HFFc6 (cell line): ENCODE data around the gene INPP4B. TPM values are rescaled to one million over a fixed set of nuclear protein-coding genes. Genes with fewer than 3 reads are reported as not detected.

ENCODE experiments used
- DNase-seq: peaks from one replicate; pipeline ENCODE4 v3.0.0-alpha.2; 2018
- H3K27ac Mint-ChIP-seq: 2 replicates; pipeline ENCODE4 v1.8.0; 2020; ENCODE audit warnings: mild to moderate bottlenecking, mixed read lengths
- H3K27me3 Mint-ChIP-seq: 2 replicates; pipeline ENCODE4 v1.8.0; 2021; ENCODE audit warnings: mild to moderate bottlenecking, moderate library complexity, mixed read lengths; ENCODE audit not compliant: insufficient read depth
- H3K36me3 Mint-ChIP-seq: 2 replicates; pipeline ENCODE4 v1.8.0; 2021; ENCODE audit warnings: low read depth, mixed read lengths
- H3K4me1 Mint-ChIP-seq: 2 replicates; pipeline ENCODE4 v1.8.0; 2020; ENCODE audit warnings: low read depth, mixed read lengths
- H3K4me3 Mint-ChIP-seq: 2 replicates; pipeline ENCODE4 v1.8.0; 2020; ENCODE audit warnings: mild to moderate bottlenecking, moderate library complexity, mixed read lengths
- H3K9me3 Mint-ChIP-seq: 2 replicates; pipeline ENCODE4 v1.8.0; 2020; ENCODE audit warnings: mild to moderate bottlenecking, mixed read lengths
- total RNA-seq, 6 experiments: library from RNA; stranded (reverse); fragmentation: NEBNext Ultra II Directional; extraction: Animal tissue kit (Norgen Biotek cat#: 25700); gene quantifications; 2 replicates in 1 of 6; 3 replicates in 5 of 6; pipeline ENCODE4 v1.2.3, GENCODE V29; 2021
- TF ChIP-seq, protein P1 (sequence below): fragments of 200-600 bp; sonication (generic); IDR thresholded peaks from 2 replicates; pipeline ENCODE4 v1.5.0; 2021; ENCODE audit warnings: antibody characterized with exemption, mild to moderate bottlenecking

INPP4B gene
- total RNA-seq, 6 experiments from 2014 or later: 36.1 to 48.9 (median 40.1) TPM

GRCh38 chr4:142092941-142093340 lies 753.2 kb downstream of the INPP4B start:
- DNase-seq: no peak
- no peaks in the 10 kb centered on the region for H3K9me3 Mint-ChIP-seq
- TF ChIP-seq, protein P1, sequence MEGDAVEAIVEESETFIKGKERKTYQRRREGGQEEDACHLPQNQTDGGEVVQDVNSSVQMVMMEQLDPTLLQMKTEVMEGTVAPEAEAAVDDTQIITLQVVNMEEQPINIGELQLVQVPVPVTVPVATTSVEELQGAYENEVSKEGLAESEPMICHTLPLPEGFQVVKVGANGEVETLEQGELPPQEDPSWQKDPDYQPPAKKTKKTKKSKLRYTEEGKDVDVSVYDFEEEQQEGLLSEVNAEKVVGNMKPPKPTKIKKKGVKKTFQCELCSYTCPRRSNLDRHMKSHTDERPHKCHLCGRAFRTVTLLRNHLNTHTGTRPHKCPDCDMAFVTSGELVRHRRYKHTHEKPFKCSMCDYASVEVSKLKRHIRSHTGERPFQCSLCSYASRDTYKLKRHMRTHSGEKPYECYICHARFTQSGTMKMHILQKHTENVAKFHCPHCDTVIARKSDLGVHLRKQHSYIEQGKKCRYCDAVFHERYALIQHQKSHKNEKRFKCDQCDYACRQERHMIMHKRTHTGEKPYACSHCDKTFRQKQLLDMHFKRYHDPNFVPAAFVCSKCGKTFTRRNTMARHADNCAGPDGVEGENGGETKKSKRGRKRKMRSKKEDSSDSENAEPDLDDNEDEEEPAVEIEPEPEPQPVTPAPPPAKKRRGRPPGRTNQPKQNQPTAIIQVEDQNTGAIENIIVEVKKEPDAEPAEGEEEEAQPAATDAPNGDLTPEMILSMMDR: no peak
- peak overlapping the region; percentile 100 for H3K27ac Mint-ChIP-seq
- H3K4me3 Mint-ChIP-seq: no peak overlapping the region
- peaks cover 40% of the 10 kb centered on the region for H3K36me3 Mint-ChIP-seq
- peaks cover 91% of the 10 kb centered on the region for H3K4me1 Mint-ChIP-seq
- H3K27me3 Mint-ChIP-seq: peaks cover 2% of the 10 kb centered on the region

- H3K36me3 Mint-ChIP-seq: peaks cover 47% of the 10 kb centered on the region
- H3K27me3 Mint-ChIP-seq: peaks cover 2% of the 10 kb centered on the region
- H3K4me1 Mint-ChIP-seq: peaks cover 96% of the 10 kb centered on the region
- H3K9me3 Mint-ChIP-seq: no peaks in the 10 kb centered on the region
- TF ChIP-seq, protein P1: no peak
- peak overlapping the region; percentile 74 for H3K4me3 Mint-ChIP-seq
- peak; percentile 97 for DNase-seq
- H3K27ac Mint-ChIP-seq: peak overlapping the region; percentile 100
Observed at GRCh38 chr4:142091691-142092182, 754.4 kb downstream of the INPP4B start.

DNA sequence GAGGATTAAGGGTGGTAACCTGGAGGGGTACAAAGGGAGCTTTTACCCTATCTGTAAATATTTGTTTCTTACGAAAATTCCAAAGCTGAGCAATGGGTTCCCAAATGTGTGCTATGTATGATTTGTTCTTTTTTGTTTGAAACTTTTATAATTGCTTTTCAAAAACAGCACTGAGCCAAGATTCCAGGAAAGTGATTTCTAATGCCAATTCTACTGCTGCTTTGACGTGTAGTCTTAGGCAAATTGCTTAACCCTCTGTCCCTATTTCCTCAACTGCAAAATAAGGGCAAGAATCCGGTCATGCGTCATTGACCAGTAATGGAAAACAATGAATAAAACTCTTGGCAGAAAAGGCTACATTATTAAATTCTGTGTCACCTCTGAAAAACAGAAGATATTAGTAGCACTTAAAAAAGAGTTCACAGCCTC lies 755.0 kb downstream of the INPP4B start:
- DNase-seq: peak; percentile 95
- H3K9me3 Mint-ChIP-seq: no peaks in the 10 kb centered on the region
- H3K4me3 Mint-ChIP-seq: peak overlapping the region; percentile 74
- peak overlapping the region; percentile 100 for H3K27ac Mint-ChIP-seq
- peaks cover 50% of the 10 kb centered on the region for H3K36me3 Mint-ChIP-seq
- H3K4me1 Mint-ChIP-seq: peaks cover 91% of the 10 kb centered on the region
- H3K27me3 Mint-ChIP-seq: peaks cover 4% of the 10 kb centered on the region
- TF ChIP-seq, protein P1: no peak

GRCh38 chr4:142088906-142089305 lies 757.2 kb downstream of the INPP4B start:
- Mint-ChIP-seq H3K27ac (peak overlapping the region; percentile 78), H3K27me3 (peaks cover 4% of the 10 kb centered on the region), H3K4me1 (peaks cover 75% of the 10 kb centered on the region), H3K9me3 (no peaks in the 10 kb centered on the region), H3K4me3 (peak overlapping the region; percentile 41), H3K36me3 (peaks cover 38% of the 10 kb centered on the region)
- DNase-seq: peak; percentile 25
- TF ChIP-seq, protein P1: no peak

DNA sequence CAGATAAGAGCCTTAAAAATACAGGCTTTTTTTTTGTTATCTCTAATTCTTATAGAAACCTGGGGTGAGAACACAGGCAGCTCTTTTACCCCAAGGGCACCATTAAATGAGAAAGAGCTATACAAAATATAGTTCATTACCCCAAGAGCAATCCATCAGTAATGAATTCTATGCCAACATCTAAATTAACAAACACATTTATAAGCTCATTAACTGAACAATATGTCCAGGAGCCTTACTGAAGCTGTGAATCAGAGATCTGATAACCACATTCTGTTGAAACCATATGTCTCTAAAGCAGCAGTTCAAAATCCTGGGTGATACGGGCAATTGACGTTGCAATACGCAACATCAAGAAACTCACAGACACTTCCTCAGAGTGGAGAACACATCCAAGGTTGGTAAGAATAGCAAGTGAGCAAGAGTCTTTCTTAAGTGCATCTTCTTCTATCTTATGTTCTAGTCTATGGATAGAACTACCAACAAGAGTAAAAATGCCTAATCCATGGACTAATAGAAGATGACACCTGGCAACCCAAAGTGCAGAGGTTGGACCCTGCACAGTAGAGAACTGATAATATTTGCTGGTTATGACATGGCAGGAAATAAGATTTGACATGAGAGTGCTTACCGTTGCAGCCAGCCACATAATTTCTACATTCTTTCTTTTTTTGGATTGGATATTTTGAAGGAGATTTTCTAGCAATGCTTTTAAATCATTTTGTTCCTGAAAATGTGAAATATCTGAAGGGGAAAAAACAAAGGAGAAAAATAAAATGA lies 760.4 kb downstream of the INPP4B start:
- TF ChIP-seq, protein P1: no peak
- Mint-ChIP-seq H3K36me3 (peaks cover 22% of the 10 kb centered on the region), H3K4me1 (peaks cover 60% of the 10 kb centered on the region), H3K27ac (no peak overlapping the region), H3K9me3 (no peaks in the 10 kb centered on the region), H3K27me3 (peaks cover 2% of the 10 kb centered on the region; the same call in 1 of the 2 replicates), H3K4me3 (no peak overlapping the region)
- no peak for DNase-seq
